K562 (cell line): ENCODE data around the gene DLX3. TPM values are rescaled to one million over a fixed set of nuclear protein-coding genes. Genes with fewer than 3 reads are reported as not detected.

Source experiments
- ATAC-seq: fragments of 200-7000 bp; cut with Tn5 transposase; 3 replicates; pipeline ENCODE4 v1.9.1; 2020; ENCODE audit warnings: moderate library complexity
- BruUV-seq: library from RNA; stranded (reverse); fragments of 400-500 nt; replicated peaks from 2 replicates; lab custom pipeline; 2021; lab: Mats Ljungman, UMichigan
- CTCF ChIA-PET: fragments of 300-600 bp; formaldehyde crosslinking; extraction: SDS; loops from one replicate; lab custom pipeline; 2021; ENCODE audit warnings: low intra/inter-chr PET ratio; lab: Yijun Ruan, JAX
- POLR2A ChIA-PET: fragments of 300-600, 350-650 bp; sonication (Branson Sonifier 250); formaldehyde crosslinking; extraction: SDS; loops from one replicate; lab custom pipeline; 2021; ENCODE audit warnings: antibody characterized with exemption, inconsistent platforms; lab: Yijun Ruan, JAX
- DNase-seq, 4 experiments: peaks; one replicate each; pipeline versions ENCODE4 v3.0.0 to v3.0.0-alpha.2; 2011 to 2018; ENCODE audit warnings: low spot score in 3 of 4, mixed read lengths in 3 of 4; ENCODE audit errors: extremely low read depth in 1 of 4
- FAIRE-seq: peaks from 2 replicates; lab custom pipeline; 2011; peaks lifted over from hg19 to GRCh38; lab: Jason Lieb, UNC
- H2AFZ ChIP-seq: 2 replicates; pipeline ENCODE4 v1.6.0; 2011; ENCODE audit warnings: low read depth, low read length, control low read depth, inconsistent platforms
- H3K27ac ChIP-seq: fragments of 200-600 bp; 3 replicates; pipeline ENCODE4 v1.8.0; 2011; ENCODE audit warnings: low read depth, mild to moderate bottlenecking, control low read depth, inconsistent platforms, low read length, moderate library complexity, mixed read lengths; ENCODE audit errors: extremely low read depth
- H3K27me3 ChIP-seq, 2 experiments: fragments of 300-600 bp in 1 of 2; 2 replicates in 1 of 2; 3 replicates in 1 of 2; pipeline versions ENCODE4 v1.6.0 to v1.8.0; 2011; ENCODE audit warnings: inconsistent platforms in 2 of 2, low read length in 2 of 2, mild to moderate bottlenecking in 1 of 2, mixed read lengths in 1 of 2, moderate library complexity in 1 of 2; ENCODE audit not compliant: control insufficient read depth in 2 of 2, insufficient read depth in 2 of 2
- H3K36me3 ChIP-seq: fragments of 300-600 bp; 3 replicates; pipeline ENCODE4 v1.8.0; 2011; ENCODE audit warnings: mild to moderate bottlenecking, low read length, inconsistent platforms; ENCODE audit not compliant: control insufficient read depth, insufficient read depth
- H3K4me1 ChIP-seq, 2 experiments: fragments of 200-600 bp in 1 of 2; replicated peaks in 1 of 2; 2 replicates in 1 of 2; 3 replicates in 1 of 2; pipeline versions ENCODE4 v1.5.1 to v1.8.0; 2011; ENCODE audit warnings: inconsistent platforms in 2 of 2, low read length in 2 of 2, mild to moderate bottlenecking in 1 of 2, mixed read lengths in 1 of 2, moderate library complexity in 1 of 2; ENCODE audit not compliant: control insufficient read depth in 2 of 2, insufficient read depth in 2 of 2
- H3K4me2 ChIP-seq: 2 replicates; pipeline ENCODE4 v1.6.1; 2011; ENCODE audit warnings: low read length, control low read depth, inconsistent platforms, mixed read lengths; ENCODE audit not compliant: insufficient read depth
- H3K4me3 ChIP-seq: fragments of 200-600 bp; sonication (generic), shearing (Covaris generic); 2 replicates; pipeline ENCODE4 v1.5.1; 2016; ENCODE audit warnings: control low read depth, inconsistent platforms
- H3K79me2 ChIP-seq: fragments of 200-600 bp; 3 replicates; pipeline ENCODE4 v1.8.0; 2011; ENCODE audit warnings: low read length, inconsistent platforms; ENCODE audit not compliant: control insufficient read depth, insufficient read depth
- H3K9ac ChIP-seq, 2 experiments: 2 replicates each; pipeline versions ENCODE4 v1.6.0 to v1.6.1; 2011; ENCODE audit warnings: low read depth in 2 of 2, low read length in 2 of 2, control low read depth in 1 of 2, inconsistent platforms in 1 of 2, mild to moderate bottlenecking in 1 of 2, mixed read lengths in 1 of 2; ENCODE audit not compliant: insufficient read depth in 1 of 2
- H3K9me1 ChIP-seq: one replicate; pipeline ENCODE4 v1.6.0; 2011; ENCODE audit warnings: inconsistent platforms, mild to moderate bottlenecking, low read length, moderate library complexity; ENCODE audit not compliant: control insufficient read depth, insufficient read depth
- H3K9me3 ChIP-seq: replicated peaks from 2 replicates; pipeline ENCODE4 v1.5.1; 2011; ENCODE audit warnings: low read depth, low read length, inconsistent platforms; ENCODE audit not compliant: control insufficient read depth, insufficient read depth
- H4K20me1 ChIP-seq: replicated peaks from 2 replicates; pipeline ENCODE4 v1.6.1; 2011; ENCODE audit warnings: low read length, inconsistent platforms, mixed read lengths; ENCODE audit not compliant: control insufficient read depth, insufficient read depth
- C11orf30 ChIP-seq: fragments of 450-650 bp; IDR thresholded peaks from 2 replicates; pipeline ENCODE4 v1.6.1; 2016; ENCODE audit warnings: low read depth, mild to moderate bottlenecking
- CREB1 ChIP-seq, 2 experiments: sonication (generic) in 1 of 2; formaldehyde crosslinking in 1 of 2; IDR thresholded peaks; 2 replicates each; pipeline versions ENCODE4 v1.6.1 to v1.8.0; 2012 to 2022; ENCODE audit warnings: inconsistent platforms in 1 of 2, mild to moderate bottlenecking in 1 of 2, missing genetic modification reagents in 1 of 2, moderate library complexity in 1 of 2
- JUND ChIP-seq, 2 experiments: IDR thresholded peaks; 2 replicates in 1 of 2; 3 replicates in 1 of 2; pipeline ENCODE4 v1.6.1; 2011; ENCODE audit warnings: borderline replicate concordance in 2 of 2, low read depth in 2 of 2, low read length in 2 of 2, improper control_type of control experiment in 1 of 2, missing biosample characterization in 1 of 2, missing genetic modification characterization in 1 of 2, missing genetic modification reagents in 1 of 2
- OTX1 ChIP-seq: fragments of 450-650 bp; formaldehyde crosslinking; IDR thresholded peaks from 2 replicates; pipeline ENCODE4 v1.4.0; 2022; ENCODE audit warnings: mild to moderate bottlenecking
- ZKSCAN3 ChIP-seq: fragments of 250-450 bp; sonication (Bioruptor Pico); IDR thresholded peaks from 2 replicates; pipeline ENCODE4 v1.4.0; 2020
- WGBS: fragments of 100-300 bp; shearing (Covaris generic); methylation state at CpG from one replicate; pipeline ENCODE4 v1.1.6; 2016; ENCODE audit warnings: low coverage, mixed read lengths; ENCODE audit not compliant: insufficient coverage; ENCODE audit errors: missing lambda C conversion rate; 5-methylcytosine and 5-hydroxymethylcytosine counted together
- in situ Hi-C: fragments of 300-500 bp; cut with MboI; formaldehyde crosslinking; loops from 4 replicates; pipeline ENCODE4 v1.15.0; 2018; ENCODE audit warnings: inconsistent platforms, mixed read lengths
- intact Hi-C: fragments of 100-400 bp; cut with micrococcal nuclease; formaldehyde crosslinking; loops from 2 replicates; pipeline ENCODE4 v1.14.2; 2022
- polyA plus RNA-seq, 8 experiments: library from polyadenylated mRNA; depleted of rRNA in 4 of 8; stranded (reverse) in 5 of 8; unstranded in 3 of 8; fragments of >200 nt; fragmentation: Nextera tagmentation in 2 of 8; fragmentation: Illumina TruSeq in 1 of 8; extraction: Ambion mirVana in 2 of 8; extraction: Trizol in 1 of 8; gene quantifications; 2 replicates each; pipeline versions ENCODE4 v1.2.1 to v1.2.3, GENCODE V29; 2011 to 2014; ENCODE audit warnings: inconsistent platforms in 1 of 8, missing spikeins in 1 of 8
- total RNA-seq, 7 experiments: library from RNA; depleted of rRNA in 6 of 7; stranded (reverse); fragments of >200 nt in 6 of 7; fragmentation: Illumina TruSeq in 2 of 7; extraction: Trizol in 2 of 7; gene quantifications; 2 replicates each; pipeline versions ENCODE4 v1.2.1 to v1.2.3, GENCODE V29; 2011 to 2021; ENCODE audit warnings: low replicate concordance in 1 of 7
- TF ChIP-seq, protein P1 (sequence below): IDR thresholded peaks from 2 replicates; pipeline ENCODE4 v1.6.1; 2011; ENCODE audit warnings: borderline replicate concordance, low read depth, mild to moderate bottlenecking, moderate library complexity, low read length; ENCODE audit not compliant: insufficient read depth, poor library complexity, severe bottlenecking
- TF ChIP-seq, protein P2 (sequence below): fragments of 250-450 bp; sonication (Bioruptor Pico); IDR thresholded peaks from 2 replicates; pipeline ENCODE4 v1.8.0; 2021; ENCODE audit warnings: moderate library complexity, mild to moderate bottlenecking, inconsistent platforms

The DLX3 gene
- total and polyA plus RNA-seq, 9 of the 15 experiments (the other 6 are each of a cell fraction or from before 2014, with no cell fraction given) = not detected

DNA sequence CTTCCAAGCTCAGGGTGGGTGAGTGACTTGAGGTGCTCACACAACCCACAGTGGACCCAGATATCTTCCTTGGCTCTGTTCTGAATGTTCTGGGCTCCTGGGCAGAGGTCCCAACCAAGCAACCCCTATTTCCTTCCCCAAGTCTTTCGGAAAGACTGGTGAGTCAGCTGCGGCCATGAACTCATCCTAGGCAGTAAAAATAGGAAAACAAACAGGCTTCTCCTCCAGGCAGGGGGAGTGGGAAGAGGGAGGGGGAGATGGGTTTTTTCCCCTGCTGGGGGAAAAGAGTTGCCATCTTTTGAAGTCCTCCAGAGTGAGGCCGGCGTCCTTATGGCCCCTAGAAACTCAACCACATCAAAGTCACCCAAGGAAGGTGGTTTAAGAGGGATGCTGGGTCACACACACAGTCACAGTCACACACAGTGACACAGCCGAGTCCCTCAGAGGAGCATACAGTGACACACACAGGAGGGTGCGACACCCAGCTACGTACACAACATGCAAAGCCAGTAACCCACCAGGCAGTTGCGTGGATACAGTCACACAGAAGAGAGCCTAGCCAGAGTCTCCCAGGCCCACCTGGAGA lies 42.0 kb downstream of the DLX3 start (continued):
- no peak for TF ChIP-seq ZKSCAN3 (CRISPR knock-in tag)

DNA sequence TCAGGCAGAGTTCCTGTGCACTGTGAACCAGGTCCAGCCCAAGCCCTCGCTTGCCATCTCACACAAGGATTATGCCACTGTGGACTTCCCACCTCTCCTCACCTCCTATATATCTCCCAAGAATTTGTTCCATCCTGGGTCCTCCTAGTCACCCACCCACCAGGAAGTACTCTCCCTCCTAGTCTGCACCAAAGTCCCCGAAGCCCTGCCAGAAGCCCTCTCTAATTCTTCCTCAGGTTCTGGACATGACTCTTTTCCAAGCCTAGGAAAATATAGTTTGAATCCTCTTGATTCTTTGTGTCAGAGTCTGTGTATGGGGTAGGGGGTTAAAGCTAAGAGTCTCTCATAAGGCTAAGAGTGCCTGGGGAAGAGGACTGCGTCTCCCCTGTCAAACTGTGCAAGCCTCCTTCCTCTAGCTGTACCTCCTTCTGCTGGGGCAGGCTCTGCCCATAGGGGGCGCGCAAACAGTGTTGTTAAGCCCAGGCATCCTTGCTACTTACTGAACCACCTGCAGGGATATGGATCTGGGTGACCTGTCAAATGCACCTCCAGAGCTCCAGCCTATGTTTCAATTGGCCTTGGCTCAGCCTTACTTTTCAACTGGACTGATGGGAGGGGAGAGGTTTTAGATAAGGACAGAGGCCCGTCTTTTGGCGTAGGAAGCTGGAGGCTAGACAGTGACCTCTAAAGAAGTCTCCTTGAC lies 42.7 kb downstream of the DLX3 start:
- WGBS = 11% methylated on average over 7 of the region's 7 CpGs
- H3K79me2 ChIP-seq = no peaks in the 10 kb centered on the region
- peaks cover 3% of the 10 kb centered on the region for H4K20me1 ChIP-seq
- DNase-seq = peak; percentile 78 to 82 (median 82)
- no peak overlapping the region for H3K4me2 ChIP-seq
- H2AFZ ChIP-seq = no peak overlapping the region
- no peaks in the 10 kb centered on the region for H3K9me1 ChIP-seq
- H3K9me3 ChIP-seq = no peaks in the 10 kb centered on the region
- no TSS peak for BruUV-seq
- H3K27ac ChIP-seq = no peak overlapping the region
- no peak overlapping the region for H3K4me3 ChIP-seq
- in situ Hi-C loops (no loop called here), intact Hi-C loops (loop anchor here (2.0 kb wide), 1 partner anchor 44 kb away; no protein-coding TSS in a partner anchor)
- ATAC-seq = peak; percentile 99
- FAIRE-seq = peak; percentile 88
- CTCF ChIA-PET = interaction anchor here (1.8 kb wide), 2 partner anchors 44 to 46 kb away, joined by 9 read pairs; no protein-coding TSS in a partner anchor
- H3K27me3 ChIP-seq = peaks cover 14 to 67% of the 10 kb centered on the region in 2 experiments; a peak in 4 of 5 replicates
- POLR2A ChIA-PET = interaction anchor here (0.6 to 1.1 kb wide), 7 partner anchors 9 to 75 kb away, joined by 3 to 4 read pairs (median 3); no protein-coding TSS in a partner anchor
- H3K4me1 ChIP-seq = no peaks in the 10 kb centered on the region
- no peaks in the 10 kb centered on the region for H3K36me3 ChIP-seq
- no peak overlapping the region for H3K9ac ChIP-seq
- TF ChIP-seq, protein P1, sequence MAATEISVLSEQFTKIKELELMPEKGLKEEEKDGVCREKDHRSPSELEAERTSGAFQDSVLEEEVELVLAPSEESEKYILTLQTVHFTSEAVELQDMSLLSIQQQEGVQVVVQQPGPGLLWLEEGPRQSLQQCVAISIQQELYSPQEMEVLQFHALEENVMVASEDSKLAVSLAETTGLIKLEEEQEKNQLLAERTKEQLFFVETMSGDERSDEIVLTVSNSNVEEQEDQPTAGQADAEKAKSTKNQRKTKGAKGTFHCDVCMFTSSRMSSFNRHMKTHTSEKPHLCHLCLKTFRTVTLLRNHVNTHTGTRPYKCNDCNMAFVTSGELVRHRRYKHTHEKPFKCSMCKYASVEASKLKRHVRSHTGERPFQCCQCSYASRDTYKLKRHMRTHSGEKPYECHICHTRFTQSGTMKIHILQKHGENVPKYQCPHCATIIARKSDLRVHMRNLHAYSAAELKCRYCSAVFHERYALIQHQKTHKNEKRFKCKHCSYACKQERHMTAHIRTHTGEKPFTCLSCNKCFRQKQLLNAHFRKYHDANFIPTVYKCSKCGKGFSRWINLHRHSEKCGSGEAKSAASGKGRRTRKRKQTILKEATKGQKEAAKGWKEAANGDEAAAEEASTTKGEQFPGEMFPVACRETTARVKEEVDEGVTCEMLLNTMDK = peak; percentile 48
- no peak for TF ChIP-seq CREB1 (IDR thresholded peaks at IDR 0.05)
- TF ChIP-seq CREB1 (CRISPR knock-in tag; IDR thresholded peaks at IDR 0.05) = 0 out of 2 replicates have a peak, but pooled peaks have one; percentile 36
- no peak for TF ChIP-seq C11orf30
- peak; percentile 46; the same call in 1 of the 2 replicates for TF ChIP-seq JUND (IDR thresholded peaks at IDR 0.05; ENCODE audit: borderline replicate concordance, low read depth, low read length)
- TF ChIP-seq JUND (tag; IDR thresholded peaks at IDR 0.05; ENCODE audit: borderline replicate concordance, low read depth, low read length) = no peak
- TF ChIP-seq, protein P2, sequence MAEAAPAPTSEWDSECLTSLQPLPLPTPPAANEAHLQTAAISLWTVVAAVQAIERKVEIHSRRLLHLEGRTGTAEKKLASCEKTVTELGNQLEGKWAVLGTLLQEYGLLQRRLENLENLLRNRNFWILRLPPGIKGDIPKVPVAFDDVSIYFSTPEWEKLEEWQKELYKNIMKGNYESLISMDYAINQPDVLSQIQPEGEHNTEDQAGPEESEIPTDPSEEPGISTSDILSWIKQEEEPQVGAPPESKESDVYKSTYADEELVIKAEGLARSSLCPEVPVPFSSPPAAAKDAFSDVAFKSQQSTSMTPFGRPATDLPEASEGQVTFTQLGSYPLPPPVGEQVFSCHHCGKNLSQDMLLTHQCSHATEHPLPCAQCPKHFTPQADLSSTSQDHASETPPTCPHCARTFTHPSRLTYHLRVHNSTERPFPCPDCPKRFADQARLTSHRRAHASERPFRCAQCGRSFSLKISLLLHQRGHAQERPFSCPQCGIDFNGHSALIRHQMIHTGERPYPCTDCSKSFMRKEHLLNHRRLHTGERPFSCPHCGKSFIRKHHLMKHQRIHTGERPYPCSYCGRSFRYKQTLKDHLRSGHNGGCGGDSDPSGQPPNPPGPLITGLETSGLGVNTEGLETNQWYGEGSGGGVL (CRISPR knock-in tag) = no peak
- TF ChIP-seq OTX1 (CRISPR knock-in tag) = peak; percentile 32; the same call in 1 of the 2 replicates
